ENCODE data around the gene MPPE1.

DNA sequence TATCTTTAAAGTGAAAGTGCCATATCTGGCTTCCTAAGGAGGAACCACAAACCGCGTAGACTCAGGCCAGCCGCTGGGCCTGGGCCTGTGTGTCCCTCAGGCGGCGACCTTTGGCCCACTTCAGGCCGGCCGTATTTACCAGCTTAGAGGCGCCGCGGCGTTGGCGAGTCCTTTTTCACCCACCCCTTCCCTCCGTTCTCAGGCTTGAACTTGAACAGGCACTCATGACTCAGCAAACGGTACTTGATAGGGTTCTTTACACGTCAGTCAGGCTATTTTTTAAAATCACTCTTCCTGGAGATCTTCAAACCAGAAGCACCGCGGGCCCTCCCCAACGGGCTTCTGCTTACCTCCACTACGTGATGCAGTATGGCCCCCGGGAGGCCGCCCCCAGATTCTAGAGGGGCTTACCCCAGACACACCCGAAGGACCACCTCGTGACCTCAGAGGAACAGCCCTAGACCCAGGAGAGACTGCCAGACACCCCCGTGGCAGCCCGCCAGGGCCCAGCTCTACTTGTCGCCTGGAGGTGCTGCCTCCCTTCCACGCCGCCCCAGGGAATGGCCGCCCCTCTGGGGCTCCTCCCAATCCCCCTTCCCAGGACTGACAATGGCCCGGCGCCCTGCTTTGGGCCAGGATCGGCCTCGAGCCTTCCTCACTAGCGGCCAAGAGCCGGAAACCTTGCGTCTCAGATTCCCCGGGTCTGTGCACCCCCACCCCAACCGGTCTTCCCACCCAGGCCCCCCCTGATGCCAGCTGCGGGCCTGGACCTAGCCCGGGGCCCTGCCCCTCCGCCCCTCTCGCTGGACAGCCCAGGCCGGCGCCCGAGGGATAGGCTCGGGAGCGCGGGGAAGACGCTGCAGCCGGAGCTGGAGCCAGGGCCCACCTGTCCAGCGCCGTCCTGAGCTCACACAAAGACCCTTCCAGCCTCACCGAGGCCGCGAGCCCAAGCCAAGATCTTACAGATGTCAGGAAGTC lies 39.4 kb upstream of the MPPE1 start:
- TF ChIP-seq, protein P1, sequence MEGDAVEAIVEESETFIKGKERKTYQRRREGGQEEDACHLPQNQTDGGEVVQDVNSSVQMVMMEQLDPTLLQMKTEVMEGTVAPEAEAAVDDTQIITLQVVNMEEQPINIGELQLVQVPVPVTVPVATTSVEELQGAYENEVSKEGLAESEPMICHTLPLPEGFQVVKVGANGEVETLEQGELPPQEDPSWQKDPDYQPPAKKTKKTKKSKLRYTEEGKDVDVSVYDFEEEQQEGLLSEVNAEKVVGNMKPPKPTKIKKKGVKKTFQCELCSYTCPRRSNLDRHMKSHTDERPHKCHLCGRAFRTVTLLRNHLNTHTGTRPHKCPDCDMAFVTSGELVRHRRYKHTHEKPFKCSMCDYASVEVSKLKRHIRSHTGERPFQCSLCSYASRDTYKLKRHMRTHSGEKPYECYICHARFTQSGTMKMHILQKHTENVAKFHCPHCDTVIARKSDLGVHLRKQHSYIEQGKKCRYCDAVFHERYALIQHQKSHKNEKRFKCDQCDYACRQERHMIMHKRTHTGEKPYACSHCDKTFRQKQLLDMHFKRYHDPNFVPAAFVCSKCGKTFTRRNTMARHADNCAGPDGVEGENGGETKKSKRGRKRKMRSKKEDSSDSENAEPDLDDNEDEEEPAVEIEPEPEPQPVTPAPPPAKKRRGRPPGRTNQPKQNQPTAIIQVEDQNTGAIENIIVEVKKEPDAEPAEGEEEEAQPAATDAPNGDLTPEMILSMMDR (IDR thresholded peaks at IDR 0.05), result peak in 1 of 7 experiments; percentile 13
- TF ChIP-seq POLR2A (IDR thresholded peaks at IDR 0.05), result peak; percentile 60 to 91 (median 86)

Data from body of pancreas (tissue), 4 donors.